IPS DF 19.7 (cell line): ENCODE data around the gene DOCK2.

ENCODE experiments used
- DNase-seq: peaks from one replicate; pipeline ENCODE4 v3.0.0-alpha.2; 2013; ENCODE audit warnings: low read depth, low spot score

DOCK2 gene

GRCh38 chr5:169904508-169904907 lies 267.4 kb downstream of the DOCK2 start:
- DNase-seq, result no peak

DNA sequence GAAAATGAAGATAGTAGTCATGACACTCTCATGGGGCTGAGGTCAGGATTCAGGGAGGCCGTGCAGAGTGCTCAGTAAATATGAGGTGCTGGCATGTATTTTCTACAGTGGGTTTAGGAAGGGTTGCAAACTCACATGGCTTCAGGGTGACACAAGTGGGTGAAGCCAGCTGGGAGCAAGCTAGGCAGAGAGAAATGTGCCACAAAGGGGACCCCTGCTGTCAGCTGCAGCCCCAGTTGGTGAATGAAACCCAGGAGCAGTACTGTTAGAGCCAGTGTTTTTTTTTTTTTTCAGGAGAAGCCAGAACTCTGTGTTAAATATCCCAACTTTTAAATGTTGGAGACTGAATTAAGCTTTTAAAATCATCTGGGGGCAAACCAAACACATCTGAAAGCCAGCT lies 267.9 kb downstream of the DOCK2 start:
- no peak for DNase-seq

- DNase-seq, result no peak
These were observed 269.9 kb downstream of the DOCK2 start for GRCh38 chr5:169906745-169907649.

DNA sequence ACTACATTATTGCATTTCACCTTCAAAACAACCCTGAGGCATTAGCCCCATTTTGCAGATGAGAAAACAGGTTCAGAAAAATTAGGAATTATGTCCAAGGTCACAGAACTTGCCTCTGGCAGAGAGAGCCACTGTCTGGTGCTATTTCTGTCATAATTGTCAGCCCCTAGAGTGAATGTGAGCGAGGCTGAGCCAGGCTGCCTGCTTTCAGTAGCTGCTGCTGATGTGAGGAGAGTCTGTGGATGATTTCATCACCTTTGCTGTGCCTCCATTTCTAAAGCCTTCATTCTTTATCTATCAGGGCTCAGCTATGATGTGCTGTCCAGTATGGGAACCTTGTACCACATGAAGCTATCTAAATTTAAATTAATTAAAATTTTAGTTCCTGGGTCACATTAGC lies 271.8 kb downstream of the DOCK2 start:
- no peak for DNase-seq

DNA sequence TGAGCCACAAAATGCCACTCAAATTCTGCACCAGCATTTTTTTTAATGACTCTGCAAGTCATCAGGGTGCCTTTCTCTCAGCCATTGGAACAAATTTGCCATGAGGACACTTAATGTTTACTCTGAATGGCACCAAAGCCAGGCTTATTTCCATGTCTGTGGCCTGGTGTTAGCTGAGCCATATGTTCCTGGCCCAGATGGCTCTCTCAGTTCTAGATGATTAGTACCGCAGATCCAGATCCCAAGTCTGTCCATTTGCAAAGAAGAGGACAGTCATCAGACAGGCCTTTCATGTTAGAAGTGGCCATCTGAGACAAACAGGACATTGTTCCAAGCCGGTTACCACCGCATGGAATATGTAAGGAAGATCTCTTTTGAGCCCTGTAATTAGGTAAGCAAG lies 272.9 kb downstream of the DOCK2 start:
- DNase-seq, result no peak

GRCh38 chr5:169910393-169910792 lies 273.3 kb downstream of the DOCK2 start:
- no peak for DNase-seq

GRCh38 chr5:169911448-169912212 lies 274.6 kb downstream of the DOCK2 start:
- no peak for DNase-seq

DNA sequence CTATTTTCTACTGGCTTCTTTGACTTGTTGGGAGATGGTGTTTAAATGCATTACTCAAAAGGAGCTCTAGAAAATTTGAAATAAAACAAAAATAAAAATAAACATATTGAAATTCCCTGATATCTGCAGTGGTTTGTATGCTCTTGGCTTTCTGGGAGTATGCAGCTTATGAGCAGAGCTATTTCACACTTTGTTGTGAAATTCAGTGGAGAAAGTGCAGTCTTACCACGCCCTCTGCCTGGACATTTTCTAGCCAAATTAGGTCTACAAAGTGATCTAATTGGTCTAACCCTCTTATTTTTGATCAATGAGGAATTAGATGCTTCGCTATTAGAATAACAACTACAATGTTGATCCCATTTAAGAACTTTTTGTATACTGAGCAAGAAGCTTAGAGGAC lies 276.4 kb downstream of the DOCK2 start:
- DNase-seq, result no peak

DNA sequence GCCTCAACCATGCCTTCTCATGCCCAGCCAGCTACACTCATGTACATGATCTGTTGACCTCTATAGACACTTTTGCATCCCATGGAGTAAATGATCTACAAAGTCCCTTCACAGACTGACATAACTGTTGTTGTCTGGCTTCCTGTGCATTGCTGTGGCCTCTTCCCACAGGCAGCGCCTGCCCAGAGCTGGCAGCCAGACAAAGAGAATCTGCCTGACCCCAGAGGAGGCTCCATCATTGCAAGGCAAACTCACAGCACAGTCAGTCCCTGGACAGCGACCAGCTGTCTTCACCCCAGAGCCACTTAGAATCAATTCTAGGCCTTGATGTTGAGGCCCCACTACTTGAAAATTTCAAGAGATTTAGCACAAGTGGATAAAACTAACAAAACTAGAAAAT lies 277.7 kb downstream of the DOCK2 start:
- DNase-seq, result no peak

DNA sequence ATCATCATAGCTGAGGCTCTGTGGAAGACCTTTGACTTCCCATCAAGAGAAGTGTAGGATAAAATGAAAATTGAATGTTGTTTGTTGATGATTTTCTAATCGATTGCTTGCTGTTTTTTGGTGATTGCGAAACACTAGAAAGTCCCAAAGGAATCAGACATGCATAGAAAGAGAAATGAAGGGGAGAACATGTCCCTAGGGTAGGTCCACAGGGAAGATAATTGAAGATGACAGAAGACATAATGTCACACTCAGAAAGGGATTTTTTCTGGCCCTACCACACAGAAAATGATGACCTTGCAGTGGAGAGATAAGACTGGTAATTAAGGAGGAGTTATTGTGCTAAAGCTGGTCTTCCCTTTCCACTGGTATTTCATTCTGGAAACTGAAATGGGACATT lies 280.4 kb downstream of the DOCK2 start:
- no peak for DNase-seq

GRCh38 chr5:169918228-169918627 lies 281.2 kb downstream of the DOCK2 start:
- DNase-seq, result no peak

DNA sequence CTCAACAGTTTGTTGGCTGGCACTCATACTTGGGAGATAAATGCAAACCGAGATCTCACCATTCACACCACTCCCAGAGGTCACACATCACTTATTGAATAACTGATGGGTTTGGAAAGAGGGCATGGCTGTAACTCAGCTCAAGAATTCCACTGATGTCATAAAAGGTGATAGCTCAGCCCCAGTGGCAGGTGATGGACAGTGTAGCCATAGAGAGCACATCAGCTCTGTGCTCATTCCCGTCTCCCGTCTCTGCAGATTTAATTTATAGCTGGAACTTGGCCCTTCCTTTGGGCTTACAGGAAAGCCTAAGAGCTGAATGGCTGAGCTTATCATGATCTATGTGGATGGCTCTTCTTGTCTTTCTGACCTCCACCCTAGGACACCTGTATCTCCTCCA lies 283.4 kb downstream of the DOCK2 start:
- DNase-seq, result no peak

- no peak for DNase-seq
These were observed 284.3 kb downstream of the DOCK2 start for GRCh38 chr5:169921384-169921783.

GRCh38 chr5:169921949-169922348 lies 284.9 kb downstream of the DOCK2 start:
- DNase-seq, result no peak

- no peak for DNase-seq
These were observed 285.4 kb downstream of the DOCK2 start for GRCh38 chr5:169922474-169922873.

GRCh38 chr5:169923988-169924387 lies 286.9 kb downstream of the DOCK2 start:
- DNase-seq, result no peak

DNA sequence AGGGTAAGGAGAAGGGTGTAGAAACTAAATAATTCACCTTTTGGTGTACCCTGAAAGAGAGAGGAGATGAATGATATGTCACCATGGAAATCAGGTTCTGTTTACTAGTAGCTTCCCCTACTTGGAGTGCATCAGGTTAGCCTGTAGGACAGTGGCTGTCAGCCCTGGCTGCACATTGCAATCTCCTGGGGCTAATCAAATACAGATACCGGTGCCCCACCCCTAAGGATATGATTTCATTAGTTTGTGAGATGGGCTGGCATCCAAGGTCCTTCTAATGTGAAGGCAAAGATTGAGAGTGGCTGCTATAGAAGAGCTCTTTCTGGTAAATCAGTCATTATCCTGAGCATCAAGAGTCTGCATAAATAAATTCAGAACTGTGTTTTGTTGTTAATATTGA lies 296.1 kb downstream of the DOCK2 start:
- DNase-seq, result no peak

- DNase-seq, result no peak
These were observed 296.5 kb downstream of the DOCK2 start for GRCh38 chr5:169933616-169934015.

- no peak for DNase-seq
These were observed 297.9 kb downstream of the DOCK2 start for GRCh38 chr5:169934990-169935389.

DNA sequence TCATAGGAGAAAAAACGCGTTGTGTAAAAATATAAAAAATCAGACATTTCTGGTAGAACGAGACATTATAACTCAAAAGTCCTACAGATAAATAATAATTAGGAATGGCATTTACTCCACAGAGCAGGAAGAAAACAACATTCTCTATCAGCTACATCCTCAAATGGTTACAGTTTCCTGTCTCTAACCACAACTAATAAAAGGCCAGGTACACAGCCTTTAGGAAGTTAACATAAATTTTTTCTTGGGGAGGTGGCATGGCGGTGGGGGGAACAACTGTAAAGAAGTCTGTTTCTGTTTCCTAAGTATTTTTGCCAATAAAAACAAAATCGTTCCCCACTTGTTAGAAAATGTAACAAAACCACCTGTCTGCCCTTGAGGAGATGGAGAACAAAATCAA lies 298.7 kb downstream of the DOCK2 start:
- DNase-seq, result no peak

GRCh38 chr5:169938439-169938838 lies 301.4 kb downstream of the DOCK2 start:
- no peak for DNase-seq

DNA sequence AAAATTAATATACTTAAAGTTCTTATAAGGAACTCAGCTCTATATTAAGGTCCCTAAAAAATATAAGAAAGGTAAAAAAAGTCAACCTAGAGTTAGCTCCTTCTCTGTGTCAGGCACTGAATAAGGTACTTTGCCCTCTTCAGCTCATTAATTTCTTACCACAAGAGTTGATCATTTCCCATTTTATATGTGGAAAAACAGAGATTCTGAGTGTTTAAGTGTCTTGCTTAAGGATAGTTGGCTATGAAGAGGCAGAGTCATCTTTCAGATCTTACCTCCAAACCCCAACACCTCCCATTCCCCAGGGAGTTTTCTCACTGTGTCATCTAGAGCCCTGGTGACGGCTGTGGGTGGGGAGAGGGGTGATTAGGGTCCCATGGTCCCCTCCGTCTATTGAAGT lies 302.7 kb downstream of the DOCK2 start:
- no peak for DNase-seq

DNA sequence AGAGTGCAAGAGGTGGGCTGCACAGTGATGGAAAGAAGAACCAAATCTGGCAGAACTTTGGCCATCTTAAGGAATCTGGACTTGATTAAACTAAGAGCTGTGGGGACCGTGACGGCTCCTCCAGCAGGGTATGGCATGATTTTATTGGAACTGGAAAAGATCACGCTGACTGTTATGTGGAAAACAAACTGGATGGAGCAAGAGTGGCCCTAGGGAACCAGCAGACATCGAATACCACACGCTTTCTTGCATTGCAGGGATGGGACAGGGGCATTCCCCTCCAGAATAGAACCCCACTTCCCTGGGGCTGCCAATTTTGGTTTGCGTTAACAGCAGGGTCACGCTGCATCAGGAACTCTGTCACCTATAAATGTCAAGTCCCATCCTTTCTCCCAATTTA lies 304.5 kb downstream of the DOCK2 start:
- DNase-seq, result no peak
